ENCODE data around the gene COPS4. TPM values are rescaled to one million over a fixed set of nuclear protein-coding genes. Genes with fewer than 3 reads are reported as not detected.

COPS4 gene
- total RNA-seq, 1 experiment from 2014 or later, result 58.3 TPM

GRCh38 chr4:83012687-83013419 is 22.1 kb upstream of the COPS4 start:
- BruUV-seq (replicated peaks), result no TSS peak
- peak overlapping the region; percentile 85 for H3K9ac ChIP-seq (ENCODE audit: low read length)
- ATAC-seq (peak; percentile 76), DNase-seq (peak; percentile 97)
- H4K20me1 ChIP-seq (ENCODE audit: low read length), result no peaks in the 10 kb centered on the region
- ChIA-PET POLR2A (ENCODE audit: unreplicated experiment) (interaction anchor here (0.7 to 1.1 kb wide), 3 partner anchors 22 to 294 kb away, joined by 4 to 15 read pairs (median 6); partner anchors contain the start of gene COPS4), CTCF (interaction anchor here (0.6 to 0.7 kb wide), 2 partner anchors 248 to 267 kb away, joined by 4 to 6 read pairs; no protein-coding TSS in a partner anchor)
- peak overlapping the region; percentile 78 for H2AFZ ChIP-seq (ENCODE audit: low read length)
- H3K4me2 ChIP-seq (ENCODE audit: low read length), result peak overlapping the region; percentile 92
- H3K36me3 ChIP-seq (ENCODE audit: low read depth, low read length), result no peaks in the 10 kb centered on the region
- no peaks in the 10 kb centered on the region for H3F3A ChIP-seq (ENCODE audit: low read length, unreplicated experiment)
- intact Hi-C loops (cut with micrococcal nuclease), result loop anchor here (1.0 to 2.0 kb wide), 3 partner anchors 21 to 269 kb away; partner anchors contain the start of gene THAP9
- H3K79me2 ChIP-seq (ENCODE audit: low read length), result peaks cover 46% of the 10 kb centered on the region
- TF ChIP-seq EZH2 (IDR thresholded peaks at IDR 0.05; ENCODE audit: low read length, unreplicated experiment), result no peak
- TF ChIP-seq CTCF (conservative IDR thresholded peaks at IDR 0.05; ENCODE audit: low read depth, low read length), result 0 out of 2 replicates have a peak, but pooled peaks have one; percentile 16
- no peak for TF ChIP-seq EZH2phosphoT487 (IDR thresholded peaks at IDR 0.05; ENCODE audit: borderline replicate concordance, low read length)
- H3K4me1 ChIP-seq (ENCODE audit: insufficient read depth, low read length), result peaks cover 19% of the 10 kb centered on the region
- no peaks in the 10 kb centered on the region for H3K9me3 ChIP-seq (ENCODE audit: low read length)
- H3K27ac ChIP-seq (ENCODE audit: low read length), result peak overlapping the region; percentile 66
- H3K9me2 ChIP-seq (replicated peaks; ENCODE audit: low read length), result no peaks in the 10 kb centered on the region
- no peaks in the 10 kb centered on the region for H3K27me3 ChIP-seq (ENCODE audit: low read length)
- H3K4me3 ChIP-seq (ENCODE audit: low read length), result peak overlapping the region; percentile 99

- intact Hi-C loops (cut with micrococcal nuclease), result loop anchor here (1.0 to 2.0 kb wide), 2 partner anchors 21 to 113 kb away; partner anchors contain the start of gene THAP9
- H2AFZ ChIP-seq (ENCODE audit: low read length), result peak overlapping the region; percentile 78
These were observed 21.5 kb upstream of the COPS4 start for GRCh38 chr4:83013420-83013867.

More at GRCh38 chr4:83013420-83013867, 21.5 kb upstream of the COPS4 start:
- Histone ChIP-seq H3K36me3 (ENCODE audit: low read depth, low read length) (no peaks in the 10 kb centered on the region), H3K79me2 (ENCODE audit: low read length) (peaks cover 40% of the 10 kb centered on the region), H3K9me3 (ENCODE audit: low read length) (no peaks in the 10 kb centered on the region), H3K27me3 (ENCODE audit: low read length) (no peaks in the 10 kb centered on the region), H3K4me1 (ENCODE audit: insufficient read depth, low read length) (peaks cover 19% of the 10 kb centered on the region), H3F3A (ENCODE audit: low read length, unreplicated experiment) (no peaks in the 10 kb centered on the region), H4K20me1 (ENCODE audit: low read length) (no peaks in the 10 kb centered on the region), H3K9ac (ENCODE audit: low read length) (peak overlapping the region; percentile 76), H3K4me2 (ENCODE audit: low read length) (peak overlapping the region; percentile 92), H3K4me3 (ENCODE audit: low read length) (peak overlapping the region; percentile 70), H3K9me2 (replicated peaks; ENCODE audit: low read length) (no peaks in the 10 kb centered on the region), H3K27ac (ENCODE audit: low read length) (peak overlapping the region; percentile 66)
- ChIA-PET POLR2A (ENCODE audit: unreplicated experiment) (interaction anchor here (0.8 to 1.1 kb wide), 3 partner anchors 22 to 294 kb away, joined by 4 to 15 read pairs (median 6); partner anchors contain the start of gene COPS4), CTCF (interaction anchor here (0.6 to 0.7 kb wide), 2 partner anchors 248 to 267 kb away, joined by 4 to 6 read pairs; no protein-coding TSS in a partner anchor)
- BruUV-seq (replicated peaks), result TSS peak; percentile 97
- DNase-seq (no peak), ATAC-seq (no peak)
- TF ChIP-seq CTCF (conservative IDR thresholded peaks at IDR 0.05; ENCODE audit: low read depth, low read length) (no peak), EZH2 (IDR thresholded peaks at IDR 0.05; ENCODE audit: low read length, unreplicated experiment) (no peak), EZH2phosphoT487 (IDR thresholded peaks at IDR 0.05; ENCODE audit: borderline replicate concordance, low read length) (no peak)
